ENCODE results near the gene VWDE.
"Not testable (repeated sequence)": the region's sequence is repeated elsewhere in the genome, so short reads cannot be mapped to it uniquely, and the experiment has no call there.

The VWDE gene

DNA sequence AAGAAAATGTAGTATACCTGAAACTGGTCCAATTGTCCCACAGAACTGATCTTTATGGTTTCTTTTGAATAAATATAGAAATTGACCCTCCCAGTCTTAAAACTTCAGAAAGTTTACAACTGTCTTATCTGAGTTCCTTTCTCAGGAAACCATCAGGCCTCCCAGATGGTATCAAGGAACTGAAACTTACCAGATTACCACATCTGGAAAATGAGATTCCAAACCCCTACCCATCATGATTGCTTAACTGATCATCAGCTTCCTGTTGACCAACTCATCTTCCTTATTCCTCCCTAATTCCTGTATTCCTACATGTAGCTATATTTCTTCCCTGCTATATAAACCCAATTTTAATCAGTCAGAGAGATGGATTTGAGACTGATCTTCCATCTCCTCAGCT, 5.5 kb downstream of the VWDE start:
- no peak for FAIRE-seq
- DNase-seq (ENCODE audit: insufficient read length), result no peak
- no peak for TF ChIP-seq POLR2AphosphoS5 (IDR thresholded peaks at IDR 0.05; ENCODE audit: low read depth, low read length)
- TF ChIP-seq TAF1 (IDR thresholded peaks at IDR 0.05; ENCODE audit: borderline replicate concordance, low read depth, low read length), result no peak
- no peak for TF ChIP-seq POLR2A (IDR thresholded peaks at IDR 0.05; ENCODE audit: low read depth, low read length)

- FAIRE-seq, result no peak
- TF ChIP-seq TAF1 (IDR thresholded peaks at IDR 0.05; ENCODE audit: borderline replicate concordance, low read depth, low read length), result no peak
- TF ChIP-seq POLR2AphosphoS5 (IDR thresholded peaks at IDR 0.05; ENCODE audit: low read depth, low read length), result no peak
- no peak for TF ChIP-seq POLR2A (IDR thresholded peaks at IDR 0.05; ENCODE audit: low read depth, low read length)
- DNase-seq (ENCODE audit: insufficient read length), result no peak
Measured at GRCh38 chr7:12397671-12398070, 6.0 kb downstream of the VWDE start.

DNA sequence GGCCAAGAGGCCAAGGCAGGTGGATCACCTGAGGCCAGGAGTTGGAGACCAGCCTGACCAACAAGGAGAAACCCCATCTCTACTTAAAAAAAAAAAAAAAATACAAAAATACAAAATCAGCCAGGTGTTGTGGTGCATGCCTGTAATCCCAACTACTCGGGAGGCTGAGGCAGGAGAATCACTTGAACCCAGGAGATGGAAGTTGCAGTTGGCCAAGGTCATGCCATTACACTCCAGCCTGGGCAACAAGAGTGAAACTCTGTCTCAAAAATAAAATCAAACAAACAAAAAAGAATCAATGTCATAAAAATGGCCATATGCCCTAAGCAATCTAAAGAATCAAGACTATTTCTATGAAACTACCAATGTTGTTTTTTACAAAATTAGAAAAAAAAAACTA, 7.0 kb downstream of the VWDE start:
- FAIRE-seq; DNase-seq (ENCODE audit: insufficient read length): not testable (repeated sequence)

DNA sequence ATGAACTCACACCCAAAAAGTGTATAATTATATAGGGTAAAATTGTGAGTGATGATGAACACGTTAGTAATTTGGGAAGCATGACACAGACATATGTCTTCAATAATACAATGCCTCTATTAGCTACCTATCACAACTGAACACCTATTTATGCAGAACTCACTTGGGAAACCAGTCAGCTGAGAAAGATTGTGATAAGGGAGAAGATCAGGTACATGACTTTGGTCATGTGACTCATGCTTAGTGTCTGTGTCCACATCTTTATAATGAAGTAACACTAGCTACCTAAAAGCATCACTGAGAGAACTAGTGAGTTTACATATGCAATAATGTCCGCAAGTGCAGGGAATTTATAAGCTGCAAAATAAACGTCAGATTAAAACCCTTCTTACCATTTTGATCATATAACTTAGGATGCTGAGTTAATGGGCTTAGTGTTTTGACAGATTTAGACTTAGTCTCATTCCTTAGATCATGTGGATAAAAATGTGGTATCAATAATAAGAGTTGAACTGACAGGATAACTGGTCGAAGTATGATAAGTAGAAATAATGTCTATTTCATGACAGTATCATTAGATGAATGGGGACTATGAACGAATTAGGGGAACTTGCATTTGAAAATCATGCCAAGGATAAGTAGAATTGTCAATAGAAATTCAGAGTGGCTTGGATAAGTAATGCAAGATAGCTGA, 11.6 kb downstream of the VWDE start:
- FAIRE-seq (no peak), DNase-seq (ENCODE audit: insufficient read length) (no peak)
- TF ChIP-seq POLR2A (IDR thresholded peaks at IDR 0.05; ENCODE audit: low read depth, low read length), result no peak
- no peak for TF ChIP-seq POLR2AphosphoS5 (IDR thresholded peaks at IDR 0.05; ENCODE audit: low read depth, low read length)
- TF ChIP-seq TAF1 (IDR thresholded peaks at IDR 0.05; ENCODE audit: borderline replicate concordance, low read depth, low read length), result no peak

DNA sequence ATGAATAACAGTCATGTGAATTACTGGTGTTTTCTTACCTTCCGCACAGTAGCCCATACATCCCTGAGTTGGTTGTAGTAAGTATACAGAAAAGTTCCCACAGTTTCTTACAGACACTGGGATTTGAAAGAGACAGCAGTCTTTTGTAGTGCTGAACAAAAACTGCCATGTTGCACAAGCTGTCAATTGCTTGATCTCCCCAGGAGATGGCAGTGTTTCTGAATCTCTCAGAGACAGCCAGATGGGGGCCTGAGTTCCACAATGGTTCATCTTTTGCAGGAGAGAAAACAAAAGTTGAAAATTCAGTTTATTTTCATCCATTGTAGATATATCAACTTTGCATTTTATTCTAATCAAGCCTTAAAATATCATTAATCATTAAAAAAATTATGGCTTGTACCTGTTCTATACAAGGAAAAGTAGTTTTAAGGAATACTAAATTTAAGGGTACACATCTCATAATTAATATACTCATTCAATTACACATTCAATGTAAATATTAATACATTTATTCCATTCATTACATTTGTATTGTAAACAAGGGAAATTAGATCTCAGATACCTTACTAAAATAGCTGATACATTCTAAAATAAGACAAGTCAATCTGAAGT, 14.5 kb downstream of the VWDE start:
- peak; percentile 24 for FAIRE-seq
- DNase-seq (ENCODE audit: insufficient read length), result no peak
- TF ChIP-seq POLR2AphosphoS5 (IDR thresholded peaks at IDR 0.05; ENCODE audit: low read depth, low read length) (no peak), POLR2A (IDR thresholded peaks at IDR 0.05; ENCODE audit: low read depth, low read length) (no peak), TAF1 (IDR thresholded peaks at IDR 0.05; ENCODE audit: borderline replicate concordance, low read depth, low read length) (no peak)

GRCh38 chr7:12386313-12386740, 17.3 kb downstream of the VWDE start:
- DNase-seq (ENCODE audit: insufficient read length) (no peak), FAIRE-seq (no peak)
- TF ChIP-seq POLR2A (IDR thresholded peaks at IDR 0.05; ENCODE audit: low read depth, low read length), result no peak
- TF ChIP-seq TAF1 (IDR thresholded peaks at IDR 0.05; ENCODE audit: borderline replicate concordance, low read depth, low read length), result no peak
- TF ChIP-seq POLR2AphosphoS5 (IDR thresholded peaks at IDR 0.05; ENCODE audit: low read depth, low read length), result no peak

DNA sequence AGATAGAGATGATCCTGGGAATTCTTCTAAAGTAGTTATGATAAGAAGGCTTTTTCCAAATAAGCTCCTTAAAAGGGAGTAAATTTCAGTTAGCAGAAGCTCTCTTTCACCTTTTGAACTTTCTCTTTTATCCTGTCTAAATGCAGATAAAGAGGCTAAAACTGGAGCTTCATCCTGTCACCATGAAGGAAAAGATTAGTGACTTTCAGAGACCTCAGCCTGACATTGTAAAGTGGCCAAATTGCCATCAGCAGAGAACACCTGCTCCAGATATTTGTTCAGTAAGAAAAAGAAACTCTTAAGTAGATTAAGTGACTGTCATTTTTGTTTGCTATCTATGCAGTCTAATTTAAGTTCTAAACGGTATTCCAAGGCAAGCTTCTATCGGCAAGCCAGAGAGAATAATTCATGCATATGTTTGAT, 18.3 kb downstream of the VWDE start:
- no peak for FAIRE-seq
- TF ChIP-seq POLR2AphosphoS5 (IDR thresholded peaks at IDR 0.05; ENCODE audit: low read depth, low read length) (no peak), TAF1 (IDR thresholded peaks at IDR 0.05; ENCODE audit: borderline replicate concordance, low read depth, low read length) (no peak), POLR2A (IDR thresholded peaks at IDR 0.05; ENCODE audit: low read depth, low read length) (no peak)
- no peak for DNase-seq (ENCODE audit: insufficient read length)

GRCh38 chr7:12383377-12383776, 20.3 kb downstream of the VWDE start:
- no peak for TF ChIP-seq POLR2AphosphoS5 (IDR thresholded peaks at IDR 0.05; ENCODE audit: low read depth, low read length)
- no peak for TF ChIP-seq TAF1 (IDR thresholded peaks at IDR 0.05; ENCODE audit: borderline replicate concordance, low read depth, low read length)
- TF ChIP-seq POLR2A (IDR thresholded peaks at IDR 0.05; ENCODE audit: low read depth, low read length), result no peak
- no peak for DNase-seq (ENCODE audit: insufficient read length)
- no peak for FAIRE-seq

GRCh38 chr7:12378389-12378788, 25.3 kb downstream of the VWDE start:
- no peak for DNase-seq (ENCODE audit: insufficient read length)
- TF ChIP-seq TAF1 (IDR thresholded peaks at IDR 0.05; ENCODE audit: borderline replicate concordance, low read depth, low read length), result no peak
- TF ChIP-seq POLR2A (IDR thresholded peaks at IDR 0.05; ENCODE audit: low read depth, low read length), result no peak
- TF ChIP-seq POLR2AphosphoS5 (IDR thresholded peaks at IDR 0.05; ENCODE audit: low read depth, low read length), result no peak
- FAIRE-seq, result no peak

GRCh38 chr7:12377406-12377805, 26.3 kb downstream of the VWDE start:
- DNase-seq (ENCODE audit: insufficient read length) (no peak), FAIRE-seq (no peak)
- no peak for TF ChIP-seq POLR2A (IDR thresholded peaks at IDR 0.05; ENCODE audit: low read depth, low read length)
- no peak for TF ChIP-seq TAF1 (IDR thresholded peaks at IDR 0.05; ENCODE audit: borderline replicate concordance, low read depth, low read length)
- no peak for TF ChIP-seq POLR2AphosphoS5 (IDR thresholded peaks at IDR 0.05; ENCODE audit: low read depth, low read length)

DNA sequence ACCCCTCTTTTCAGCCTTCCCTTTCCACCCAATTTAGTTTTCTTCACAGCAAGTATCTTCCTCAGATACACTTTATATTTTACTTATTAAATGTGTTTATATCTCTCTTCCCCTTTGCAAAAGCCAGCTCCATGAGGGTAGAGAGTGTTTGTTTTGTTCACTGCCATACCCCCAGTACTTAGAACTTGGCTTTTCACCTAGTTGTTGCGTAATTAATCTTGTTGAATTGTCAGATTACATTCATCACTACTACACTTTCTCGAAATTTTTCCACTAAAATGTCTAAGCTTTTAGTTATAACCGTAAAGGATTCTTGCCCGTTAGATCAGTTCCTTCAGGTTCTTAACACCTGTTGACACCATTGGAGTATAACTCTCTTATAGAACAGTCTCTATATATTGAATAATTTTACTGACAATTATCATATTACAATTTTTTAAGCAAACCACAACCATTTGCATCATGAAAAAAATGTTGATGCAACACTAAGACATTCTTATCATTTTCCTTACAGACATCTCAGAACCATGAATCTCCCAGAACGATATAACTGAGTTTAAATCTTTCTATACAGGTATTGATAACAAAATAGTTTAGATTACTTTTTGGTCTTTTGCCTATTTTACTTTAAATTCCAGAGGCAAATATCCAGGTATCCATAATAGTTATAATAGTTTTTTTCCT, 29.9 kb downstream of the VWDE start:
- TF ChIP-seq POLR2A (IDR thresholded peaks at IDR 0.05; ENCODE audit: low read depth, low read length) (no peak), TAF1 (IDR thresholded peaks at IDR 0.05; ENCODE audit: borderline replicate concordance, low read depth, low read length) (no peak), POLR2AphosphoS5 (IDR thresholded peaks at IDR 0.05; ENCODE audit: low read depth, low read length) (no peak)
- DNase-seq (ENCODE audit: insufficient read length) (no peak), FAIRE-seq (no peak)

DNA sequence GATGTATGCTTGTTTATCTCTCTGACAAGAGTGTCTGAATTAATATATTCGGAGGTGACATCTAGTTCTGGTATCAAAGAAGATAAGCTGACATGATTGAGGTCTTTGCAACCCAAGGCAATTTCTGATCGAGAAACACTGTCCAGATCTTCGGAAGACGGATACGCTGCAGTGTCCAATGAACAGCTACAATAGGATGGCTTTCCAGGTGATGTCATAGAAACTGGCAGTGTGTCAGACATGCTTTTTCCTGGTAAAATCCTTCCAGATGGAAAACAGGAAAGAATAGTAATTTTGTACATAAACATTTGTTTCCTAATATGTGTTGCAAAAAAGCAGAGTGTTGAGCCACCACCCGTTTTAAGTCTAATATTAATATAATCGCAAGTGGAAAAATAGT, 33.4 kb downstream of the VWDE start:
- DNase-seq (ENCODE audit: insufficient read length) (no peak), FAIRE-seq (no peak)
- TF ChIP-seq TAF1 (IDR thresholded peaks at IDR 0.05; ENCODE audit: borderline replicate concordance, low read depth, low read length), result no peak
- TF ChIP-seq POLR2A (IDR thresholded peaks at IDR 0.05; ENCODE audit: low read depth, low read length), result no peak
- TF ChIP-seq POLR2AphosphoS5 (IDR thresholded peaks at IDR 0.05; ENCODE audit: low read depth, low read length), result no peak

Data from GM12892 (cell line).